SU-DHL-6 (cell line): Measurements from ENCODE around the gene HM13.
A peak's percentile ranks its signal among the peaks of the same experiment; 100 is the strongest.
"Not testable (repeated sequence)": the region's sequence is repeated elsewhere in the genome, so short reads cannot be mapped to it uniquely, and the experiment has no call there.

ENCODE experiments used
- H2AFZ ChIP-seq: fragments of 200-600 bp; sonication (generic); 2 replicates; pipeline ENCODE4 v1.6.1; 2014; ENCODE audit warnings: low read depth, mild to moderate bottlenecking, moderate library complexity, mixed read lengths, antibody characterized with exemption, low read length; ENCODE audit not compliant: severe bottlenecking
- H3F3A ChIP-seq: fragments of 200-600 bp; shearing (Covaris generic); 2 replicates; pipeline ENCODE4 v1.6.0; 2016; ENCODE audit warnings: antibody characterized with exemption, mild to moderate bottlenecking; ENCODE audit not compliant: insufficient read depth
- H3K27ac ChIP-seq: fragments of 200-600 bp; sonication (generic); 2 replicates; pipeline ENCODE4 v1.5.1; 2016; ENCODE audit warnings: low read depth, mild to moderate bottlenecking, low read length, moderate library complexity, mixed read lengths
- H3K27me3 ChIP-seq: fragments of 200-600 bp; sonication (generic), shearing (Covaris generic); 2 replicates; pipeline ENCODE4 v1.6.0; 2014; ENCODE audit warnings: mild to moderate bottlenecking, low read length
- H3K36me3 ChIP-seq: fragments of 200-600 bp; sonication (generic); 2 replicates; pipeline ENCODE4 v1.6.1; 2014; ENCODE audit warnings: mild to moderate bottlenecking, low read length, mixed read lengths
- H3K4me2 ChIP-seq: fragments of 300-600, 200-600 bp; shearing (Covaris generic), sonication (generic); 2 replicates; pipeline ENCODE4 v1.6.0; 2014; ENCODE audit warnings: low read length, low read depth, mild to moderate bottlenecking; ENCODE audit not compliant: poor library complexity, severe bottlenecking
- H3K4me3 ChIP-seq: fragments of 200-600 bp; sonication (generic); 2 replicates; pipeline ENCODE4 v1.5.1; 2014; ENCODE audit warnings: antibody characterized with exemption, low read length, mild to moderate bottlenecking, mixed read lengths; ENCODE audit not compliant: insufficient read depth, poor library complexity, severe bottlenecking
- H3K79me2 ChIP-seq: fragments of 200-600 bp; sonication (generic); 2 replicates; pipeline ENCODE4 v1.6.1; 2014; ENCODE audit warnings: mild to moderate bottlenecking, low read length, moderate library complexity; ENCODE audit not compliant: insufficient read depth
- H3K9ac ChIP-seq: fragments of 200-600 bp; sonication (generic); 2 replicates; pipeline ENCODE4 v1.7.0; 2014; ENCODE audit warnings: mild to moderate bottlenecking, low read length
- H3K9me2 ChIP-seq: fragments of 200-600 bp; sonication (generic); replicated peaks from 2 replicates; pipeline ENCODE4 v1.6.1; 2014; ENCODE audit warnings: low read length; ENCODE audit not compliant: insufficient read depth
- H3K9me3 ChIP-seq: fragments of 200-600 bp; sonication (generic); 2 replicates; pipeline ENCODE4 v1.6.1; 2014; ENCODE audit warnings: low read length, mixed read lengths; ENCODE audit not compliant: insufficient read depth
- H4K20me1 ChIP-seq: fragments of 200-600 bp; sonication (generic); 2 replicates; pipeline ENCODE4 v1.6.1; 2014; ENCODE audit warnings: low read depth, mild to moderate bottlenecking, antibody characterized with exemption, low read length, moderate library complexity, mixed read lengths
- EZH2phosphoT487 ChIP-seq: fragments of 200-600 bp; sonication (generic), shearing (Covaris generic); conservative IDR thresholded peaks from 2 replicates; pipeline ENCODE4 v1.6.1; 2018; ENCODE audit warnings: mild to moderate bottlenecking, antibody characterized with exemption, low read length, moderate library complexity, mixed read lengths
- TF ChIP-seq, protein P1 (sequence below): fragments of 200-600 bp; sonication (generic); IDR thresholded peaks from one replicate; pipeline ENCODE4 v1.5.1; 2017; ENCODE audit warnings: antibody characterized with exemption, mild to moderate bottlenecking, low read length, moderate library complexity; ENCODE audit not compliant: insufficient read depth, poor library complexity, severe bottlenecking

The HM13 gene

DNA sequence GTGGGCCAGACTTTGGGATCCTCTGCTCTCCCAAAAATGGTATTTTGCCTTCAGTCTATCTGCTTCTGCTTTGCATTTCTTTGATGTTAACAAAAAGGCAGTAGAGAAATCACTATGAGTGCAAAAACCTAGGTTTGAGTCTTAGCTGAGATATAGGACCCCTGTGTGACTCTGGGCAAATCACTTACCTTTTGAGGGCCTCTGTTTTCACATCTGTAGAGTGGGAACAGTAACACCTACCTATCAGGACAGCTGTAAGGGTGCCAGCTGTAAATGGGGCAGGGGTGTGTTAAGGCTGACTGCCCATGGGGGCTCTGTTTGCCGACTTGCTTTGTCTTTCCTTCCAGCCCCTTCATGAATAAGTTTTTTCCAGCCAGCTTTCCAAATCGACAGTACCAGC lies 30.4 kb downstream of the HM13 start:
- H4K20me1 ChIP-seq = no peaks in the 10 kb centered on the region
- no peaks in the 10 kb centered on the region for H3K9me3 ChIP-seq
- no peaks in the 10 kb centered on the region for H3F3A ChIP-seq
- H3K27me3 ChIP-seq = no peaks in the 10 kb centered on the region
- no peak overlapping the region for H3K27ac ChIP-seq
- H3K36me3 ChIP-seq = peaks cover 6% of the 10 kb centered on the region; the same call in 1 of the 2 replicates
- H3K9ac ChIP-seq = no peak overlapping the region
- peaks cover 20% of the 10 kb centered on the region for H3K79me2 ChIP-seq
- H3K4me3 ChIP-seq = no peak overlapping the region
- no peaks in the 10 kb centered on the region for H3K9me2 ChIP-seq
- TF ChIP-seq EZH2phosphoT487 = no peak
- TF ChIP-seq, protein P1, sequence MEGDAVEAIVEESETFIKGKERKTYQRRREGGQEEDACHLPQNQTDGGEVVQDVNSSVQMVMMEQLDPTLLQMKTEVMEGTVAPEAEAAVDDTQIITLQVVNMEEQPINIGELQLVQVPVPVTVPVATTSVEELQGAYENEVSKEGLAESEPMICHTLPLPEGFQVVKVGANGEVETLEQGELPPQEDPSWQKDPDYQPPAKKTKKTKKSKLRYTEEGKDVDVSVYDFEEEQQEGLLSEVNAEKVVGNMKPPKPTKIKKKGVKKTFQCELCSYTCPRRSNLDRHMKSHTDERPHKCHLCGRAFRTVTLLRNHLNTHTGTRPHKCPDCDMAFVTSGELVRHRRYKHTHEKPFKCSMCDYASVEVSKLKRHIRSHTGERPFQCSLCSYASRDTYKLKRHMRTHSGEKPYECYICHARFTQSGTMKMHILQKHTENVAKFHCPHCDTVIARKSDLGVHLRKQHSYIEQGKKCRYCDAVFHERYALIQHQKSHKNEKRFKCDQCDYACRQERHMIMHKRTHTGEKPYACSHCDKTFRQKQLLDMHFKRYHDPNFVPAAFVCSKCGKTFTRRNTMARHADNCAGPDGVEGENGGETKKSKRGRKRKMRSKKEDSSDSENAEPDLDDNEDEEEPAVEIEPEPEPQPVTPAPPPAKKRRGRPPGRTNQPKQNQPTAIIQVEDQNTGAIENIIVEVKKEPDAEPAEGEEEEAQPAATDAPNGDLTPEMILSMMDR = no peak
- H2AFZ ChIP-seq = no peak overlapping the region
- no peak overlapping the region for H3K4me2 ChIP-seq

DNA sequence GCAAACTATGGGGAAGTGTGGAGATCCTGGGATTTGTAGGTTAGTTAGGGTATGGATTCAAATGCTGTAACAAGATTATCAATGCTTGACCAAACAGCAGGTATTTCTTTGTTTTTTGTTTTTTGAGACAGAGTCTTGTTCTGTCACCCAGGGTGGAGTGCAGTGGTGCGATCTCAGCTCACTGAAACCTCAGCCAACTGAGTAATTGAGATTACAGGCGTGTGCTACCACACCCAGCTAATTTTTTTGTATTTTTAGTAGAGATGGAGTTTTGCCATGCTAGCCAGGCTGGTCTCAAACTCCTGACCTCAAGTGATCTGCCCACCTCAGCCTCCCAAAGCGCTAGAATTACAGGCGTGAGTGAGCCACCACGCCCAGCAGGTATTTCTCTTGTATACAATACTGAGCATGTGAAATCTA lies 31.4 kb downstream of the HM13 start:
- H3K27me3 ChIP-seq, H3K9me3 ChIP-seq, H3K9me2 ChIP-seq, H3K27ac ChIP-seq, H3K4me2 ChIP-seq, H2AFZ ChIP-seq, H3K4me3 ChIP-seq, H3K36me3 ChIP-seq, H4K20me1 ChIP-seq, H3F3A ChIP-seq, H3K9ac ChIP-seq: not testable (repeated sequence)
- H3K79me2 ChIP-seq = peaks cover 20% of the 10 kb centered on the region

DNA sequence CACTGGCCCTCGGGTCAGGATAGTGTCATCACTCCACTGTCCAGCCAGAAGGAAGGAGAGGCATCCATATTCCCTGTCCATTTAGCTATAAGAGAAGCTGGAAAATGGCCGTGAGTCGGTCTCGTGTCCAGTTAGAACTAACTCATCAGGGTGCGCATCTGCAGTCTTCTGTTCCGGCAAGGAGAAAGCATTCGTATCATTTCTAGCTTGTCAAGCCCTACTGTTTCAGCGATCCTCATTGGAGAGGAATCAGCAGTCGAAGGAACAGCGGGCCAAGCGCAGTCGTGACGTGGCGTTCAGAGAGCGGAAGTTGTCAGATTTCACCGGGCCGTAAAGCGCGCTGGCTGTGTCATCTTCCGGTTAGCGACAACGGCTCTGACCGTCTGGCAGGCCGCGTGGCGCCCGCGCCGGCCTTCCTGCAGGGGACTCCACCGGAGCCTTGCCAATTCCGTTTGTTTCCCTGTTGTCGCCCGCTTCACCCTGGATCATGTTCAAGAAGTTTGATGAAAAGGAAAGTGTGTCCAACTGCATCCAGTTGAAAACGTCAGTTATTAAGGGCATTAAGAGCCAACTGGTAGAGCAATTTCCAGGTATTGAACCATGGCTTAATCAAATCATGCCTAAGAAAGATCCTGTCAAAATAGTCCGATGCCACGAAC lies 32.9 kb downstream of the HM13 start:
- H3K4me3 ChIP-seq = peak overlapping the region; percentile 65
- peak overlapping the region; percentile 60 for H3K4me2 ChIP-seq
- H3K79me2 ChIP-seq = peaks cover 20% of the 10 kb centered on the region
- H3K27me3 ChIP-seq = no peaks in the 10 kb centered on the region
- TF ChIP-seq, protein P1 = no peak
- TF ChIP-seq EZH2phosphoT487 = no peak
- peaks cover 6% of the 10 kb centered on the region for H3K36me3 ChIP-seq
- no peaks in the 10 kb centered on the region for H3K9me3 ChIP-seq
- no peaks in the 10 kb centered on the region for H3K9me2 ChIP-seq
- no peaks in the 10 kb centered on the region for H4K20me1 ChIP-seq
- no peaks in the 10 kb centered on the region for H3F3A ChIP-seq
- H3K9ac ChIP-seq = peak overlapping the region; percentile 78
- peak overlapping the region; percentile 48 for H3K27ac ChIP-seq
- H2AFZ ChIP-seq = no peak overlapping the region

DNA sequence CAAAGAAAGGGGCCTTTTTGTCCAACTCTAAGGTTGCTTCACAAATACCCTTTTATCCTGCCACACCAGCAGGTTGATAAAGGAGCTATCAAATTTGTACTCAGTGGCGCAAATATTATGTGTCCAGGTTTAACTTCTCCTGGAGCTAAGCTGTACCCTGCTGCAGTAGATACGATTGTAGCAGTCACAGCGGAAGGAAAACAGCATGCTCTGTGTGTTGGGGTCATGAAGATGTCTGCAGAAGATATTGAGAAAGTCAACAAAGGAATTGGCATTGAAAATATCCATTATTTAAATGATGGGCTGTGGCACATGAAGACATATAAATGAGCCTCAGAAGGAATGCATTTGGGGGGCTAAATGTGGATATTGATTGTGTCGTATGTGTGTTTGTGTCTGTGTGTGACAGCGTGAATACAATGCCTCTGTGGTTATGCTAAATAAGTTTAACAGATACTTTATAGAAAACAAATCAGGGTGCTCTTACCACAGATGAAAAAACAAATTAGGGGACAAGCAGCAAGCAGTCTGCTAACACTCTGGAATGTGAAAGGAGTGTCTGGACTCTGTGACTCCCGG lies 33.6 kb downstream of the HM13 start:
- H3K27me3 ChIP-seq = no peaks in the 10 kb centered on the region
- TF ChIP-seq EZH2phosphoT487 = no peak
- TF ChIP-seq, protein P1 = no peak
- peak overlapping the region; percentile 48 for H3K27ac ChIP-seq
- no peaks in the 10 kb centered on the region for H3K9me3 ChIP-seq
- no peaks in the 10 kb centered on the region for H4K20me1 ChIP-seq
- peaks cover 20% of the 10 kb centered on the region for H3K79me2 ChIP-seq
- H3K4me2 ChIP-seq = peak overlapping the region; percentile 60
- H3K9me2 ChIP-seq = no peaks in the 10 kb centered on the region
- H2AFZ ChIP-seq = no peak overlapping the region
- peak overlapping the region; percentile 65 for H3K4me3 ChIP-seq
- H3K9ac ChIP-seq = peak overlapping the region; percentile 78
- no peaks in the 10 kb centered on the region for H3F3A ChIP-seq
- H3K36me3 ChIP-seq = peaks cover 6% of the 10 kb centered on the region
